Stomach (tissue), 4 donors: ENCODE measurements around the gene HDLBP.

Experiments
- CTCF ChIP-seq, 7 experiments: fragments of 450-650 bp in 4 of 7; fragments of 200-600 bp in 3 of 7; sonication (generic) in 3 of 7; IDR thresholded peaks; one replicate each; pipeline ENCODE4 v1.5.1; 2016 to 2019; ENCODE audit warnings: antibody characterized with exemption in 7 of 7, control low read depth in 2 of 7, mild to moderate bottlenecking in 1 of 7
- EP300 ChIP-seq: sonication (generic); formaldehyde crosslinking; IDR thresholded peaks from one replicate; pipeline ENCODE4 v1.6.1; 2017; ENCODE audit warnings: antibody characterized with exemption
- POLR2A ChIP-seq, 4 donors: fragments of 450-650 bp; IDR thresholded peaks; one replicate each; pipeline ENCODE4 v1.6.1; 2016; ENCODE audit warnings: antibody characterized with exemption in 4 of 4, control low read depth in 2 of 4, mild to moderate bottlenecking in 1 of 4, moderate library complexity in 1 of 4

DNA sequence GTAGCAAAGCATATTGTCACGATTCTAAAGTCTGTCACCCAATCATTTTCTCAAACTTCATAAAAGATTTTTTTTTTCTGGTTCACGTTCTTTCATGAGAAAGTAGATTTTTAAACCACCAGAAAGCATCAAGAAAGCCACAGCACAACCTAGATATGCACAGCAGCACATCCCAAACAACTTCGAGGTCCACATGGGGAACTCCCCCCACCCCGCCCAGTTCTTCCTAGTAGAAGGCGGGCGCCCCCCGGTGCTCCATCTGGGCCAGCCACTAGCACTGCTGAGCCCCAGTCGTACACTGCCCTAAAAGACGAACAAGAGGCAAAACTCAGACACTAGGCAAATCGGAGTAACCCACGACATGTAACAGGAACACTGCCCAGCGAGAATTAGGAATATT lies 15.5 kb downstream of the HDLBP start:
- TF ChIP-seq CTCF (IDR thresholded peaks at IDR 0.05) (no peak), POLR2A (IDR thresholded peaks at IDR 0.05) (no peak), EP300 (no peak)
